ENCODE data around the gene COQ9. TPM values are rescaled to one million over a fixed set of nuclear protein-coding genes. Genes with fewer than 3 reads are reported as not detected.
"Not testable (repeated sequence)": the region's sequence is repeated elsewhere in the genome, so short reads cannot be mapped to it uniquely, and the experiment has no call there.

Gene COQ9
- total RNA-seq, 4 donors from 2014 or later = 20.6 to 35.0 (median 27.5) TPM

GRCh38 chr16:57497121-57497520 lies 49.8 kb downstream of the COQ9 start:
- no peaks in the 10 kb centered on the region for H3K27me3 ChIP-seq
- 50 to 60% methylated on average over 13 of the region's 13 CpGs for WGBS, 2 donors
- DNase-seq (ENCODE audit: low spot score in 2 of 2) = no peak
- H3K4me3 ChIP-seq = no peak overlapping the region
- H3K9me3 ChIP-seq = no peaks in the 10 kb centered on the region
- H3K4me1 ChIP-seq = no peaks in the 10 kb centered on the region
- no peak overlapping the region for H3K27ac ChIP-seq
- TF ChIP-seq EP300 (IDR thresholded peaks at IDR 0.05) (no peak), CTCF (IDR thresholded peaks at IDR 0.05) (no peak), POLR2A (IDR thresholded peaks at IDR 0.05) (no peak)
- no peaks in the 10 kb centered on the region for H3K36me3 ChIP-seq

- H3K27ac ChIP-seq = no peak overlapping the region
- no peaks in the 10 kb centered on the region for H3K36me3 ChIP-seq
- TF ChIP-seq POLR2A (IDR thresholded peaks at IDR 0.05) (no peak), CTCF (IDR thresholded peaks at IDR 0.05) (no peak), EP300 (IDR thresholded peaks at IDR 0.05) (no peak)
- no peaks in the 10 kb centered on the region for H3K9me3 ChIP-seq
- no peak overlapping the region for H3K4me3 ChIP-seq
- no peaks in the 10 kb centered on the region for H3K27me3 ChIP-seq
- no peaks in the 10 kb centered on the region for H3K4me1 ChIP-seq
- DNase-seq (ENCODE audit: low spot score in 2 of 2) = no peak
- 81 to 95% methylated on average over 4 of the region's 4 CpGs for WGBS, 2 donors
Observed at GRCh38 chr16:57498031-57498430, 50.8 kb downstream of the COQ9 start.

- not testable (repeated sequence) for H3K9me3 ChIP-seq; DNase-seq (ENCODE audit: low spot score in 2 of 2); H3K4me3 ChIP-seq; H3K36me3 ChIP-seq; H3K4me1 ChIP-seq; H3K27me3 ChIP-seq; H3K27ac ChIP-seq
- 83 to 92% methylated on average over 11 of the region's 11 CpGs for WGBS, 2 donors
Observed at GRCh38 chr16:57499941-57500340, 52.7 kb downstream of the COQ9 start.

- Histone ChIP-seq H3K27ac (no peak overlapping the region), H3K36me3 (no peaks in the 10 kb centered on the region), H3K27me3 (no peaks in the 10 kb centered on the region), H3K4me1 (no peaks in the 10 kb centered on the region), H3K9me3 (no peaks in the 10 kb centered on the region), H3K4me3 (no peak overlapping the region)
- TF ChIP-seq CTCF (IDR thresholded peaks at IDR 0.05) (no peak), EP300 (IDR thresholded peaks at IDR 0.05) (no peak), POLR2A (IDR thresholded peaks at IDR 0.05) (no peak)
- DNase-seq (ENCODE audit: low spot score in 2 of 2) = no peak
- 51 to 59% methylated on average over 9 of the region's 9 CpGs for WGBS, 2 donors
Observed at GRCh38 chr16:57500578-57501111, 53.4 kb downstream of the COQ9 start.

- no peak overlapping the region for H3K27ac ChIP-seq
- TF ChIP-seq POLR2A (IDR thresholded peaks at IDR 0.05) = no peak
- no peak for TF ChIP-seq EP300 (IDR thresholded peaks at IDR 0.05)
- no peak for TF ChIP-seq CTCF (IDR thresholded peaks at IDR 0.05)
- WGBS, 2 donors = 77 to 81% methylated on average over 7 of the region's 7 CpGs
- no peaks in the 10 kb centered on the region for H3K36me3 ChIP-seq
- no peaks in the 10 kb centered on the region for H3K4me1 ChIP-seq
- H3K27me3 ChIP-seq = no peaks in the 10 kb centered on the region
- DNase-seq (ENCODE audit: low spot score in 2 of 2) = no peak
- no peaks in the 10 kb centered on the region for H3K9me3 ChIP-seq
- no peak overlapping the region for H3K4me3 ChIP-seq
Observed at GRCh38 chr16:57501492-57501891, 54.2 kb downstream of the COQ9 start.

All from tibial nerve (tissue), 4 donors.